Keratinocyte (primary cell): ENCODE measurements around the gene SERTAD2. TPM values are rescaled to one million over a fixed set of nuclear protein-coding genes. Genes with fewer than 3 reads are reported as not detected.

Source experiments
- DNase-seq: peaks from one replicate; pipeline ENCODE4 v3.0.0-alpha.2; 2011; ENCODE audit warnings: low read depth, missing footprints, low spot score
- FAIRE-seq: peaks from 2 replicates; lab custom pipeline; 2011; peaks lifted over from hg19 to GRCh38; lab: Jason Lieb, UNC
- H2AFZ ChIP-seq: 2 replicates; pipeline ENCODE4 v1.6.0; 2012; ENCODE audit warnings: low read length, control low read depth, inconsistent platforms; ENCODE audit not compliant: control insufficient read depth
- H3K27ac ChIP-seq: 2 replicates; pipeline ENCODE4 v1.5.1; 2011; ENCODE audit warnings: low read length; ENCODE audit not compliant: control insufficient read depth, insufficient read depth
- H3K27me3 ChIP-seq: 3 replicates; pipeline ENCODE4 v1.6.0; 2011; ENCODE audit warnings: low read length; ENCODE audit not compliant: control insufficient read depth, insufficient read depth; ENCODE audit errors: extremely low read depth
- H3K36me3 ChIP-seq, 2 experiments: 2 replicates in 1 of 2; 3 replicates in 1 of 2; pipeline ENCODE4 v1.5.1; 2011; ENCODE audit warnings: low read length in 2 of 2, mild to moderate bottlenecking in 1 of 2; ENCODE audit not compliant: control insufficient read depth in 2 of 2, insufficient read depth in 2 of 2; ENCODE audit errors: extremely low read depth in 1 of 2
- H3K4me1 ChIP-seq: 3 replicates; pipeline ENCODE4 v1.5.1; 2011; ENCODE audit warnings: low read length; ENCODE audit not compliant: control insufficient read depth, insufficient read depth; ENCODE audit errors: extremely low read depth
- H3K4me2 ChIP-seq: 3 replicates; pipeline ENCODE4 v1.6.0; 2011; ENCODE audit warnings: low read depth, low read length; ENCODE audit not compliant: control insufficient read depth, insufficient read depth; ENCODE audit errors: extremely low read depth
- H3K4me3 ChIP-seq, 3 experiments: fragments of 200-600 bp in 1 of 3; sonication (generic) in 1 of 3; 2 replicates in 2 of 3; 3 replicates in 1 of 3; pipeline ENCODE4 v1.5.1; 2011 to 2016; ENCODE audit warnings: low read length in 3 of 3, mild to moderate bottlenecking in 3 of 3, control low read depth in 2 of 3, inconsistent platforms in 1 of 3, low read depth in 1 of 3, mixed read lengths in 1 of 3, mixed run types in 1 of 3, moderate library complexity in 1 of 3; ENCODE audit not compliant: control insufficient read depth in 2 of 3, insufficient read depth in 2 of 3; ENCODE audit errors: extremely low read depth in 1 of 3
- H3K79me2 ChIP-seq: 2 replicates; pipeline ENCODE4 v1.6.0; 2012; ENCODE audit warnings: low read length; ENCODE audit not compliant: control insufficient read depth, insufficient read depth
- H3K9ac ChIP-seq: 3 replicates; pipeline ENCODE4 v1.6.0; 2011; ENCODE audit warnings: low read length; ENCODE audit not compliant: control insufficient read depth, insufficient read depth; ENCODE audit errors: extremely low read depth
- H3K9me1 ChIP-seq: 3 replicates; pipeline ENCODE4 v1.6.0; 2011; ENCODE audit warnings: low read length; ENCODE audit not compliant: control insufficient read depth, insufficient read depth; ENCODE audit errors: extremely low read depth
- H3K9me3 ChIP-seq: 2 replicates; pipeline ENCODE4 v1.5.1; 2012; ENCODE audit warnings: low read depth, low read length; ENCODE audit not compliant: control insufficient read depth
- H4K20me1 ChIP-seq: 3 replicates; pipeline ENCODE4 v1.6.0; 2011; ENCODE audit warnings: low read length; ENCODE audit not compliant: control insufficient read depth, insufficient read depth; ENCODE audit errors: extremely low read depth
- CTCF ChIP-seq, 3 experiments: IDR thresholded peaks in 1 of 3; conservative IDR thresholded peaks in 1 of 3; optimal IDR thresholded peaks in 1 of 3; 2 replicates in 2 of 3; 3 replicates in 1 of 3; pipeline versions ENCODE3 to v1.5.1; 2011; ENCODE audit warnings: low read length in 3 of 3, mild to moderate bottlenecking in 3 of 3, moderate library complexity in 2 of 3, control low read depth in 1 of 3, inconsistent platforms in 1 of 3; ENCODE audit not compliant: insufficient read depth in 2 of 3; ENCODE audit errors: extremely low read depth in 1 of 3
- EZH2 ChIP-seq: IDR thresholded peaks from one replicate; pipeline ENCODE4 v1.6.1; 2012; ENCODE audit warnings: inconsistent platforms, mild to moderate bottlenecking, low read length, moderate library complexity
- dilution Hi-C: fragments of 300-500 bp; cut with MboI; formaldehyde crosslinking; loops from one replicate; pipeline ENCODE4 v1.7.0; 2020; ENCODE audit warnings: low sequenced_read_pairs; ENCODE audit not compliant: extremely low pct_ligation_motif_present
- polyA plus RNA-seq, 5 experiments: library from polyadenylated mRNA; depleted of rRNA in 3 of 5; stranded (reverse) in 3 of 5; stranded (forward) in 1 of 5; unstranded in 1 of 5; fragments of >200 nt; gene quantifications; 1 replicate in 1 of 5; 2 replicates in 3 of 5; 3 replicates in 1 of 5; pipeline versions ENCODE4 v1.2.1 to v1.2.3, GENCODE V29; 2011 to 2012; ENCODE audit warnings: missing spikeins in 2 of 5, low read depth in 1 of 5, low replicate concordance in 1 of 5

SERTAD2 gene
- polyA plus RNA-seq, 1 donor (not counting 4 experiments of a cell fraction or from before 2014, with no cell fraction given), result 13.1 TPM

DNA sequence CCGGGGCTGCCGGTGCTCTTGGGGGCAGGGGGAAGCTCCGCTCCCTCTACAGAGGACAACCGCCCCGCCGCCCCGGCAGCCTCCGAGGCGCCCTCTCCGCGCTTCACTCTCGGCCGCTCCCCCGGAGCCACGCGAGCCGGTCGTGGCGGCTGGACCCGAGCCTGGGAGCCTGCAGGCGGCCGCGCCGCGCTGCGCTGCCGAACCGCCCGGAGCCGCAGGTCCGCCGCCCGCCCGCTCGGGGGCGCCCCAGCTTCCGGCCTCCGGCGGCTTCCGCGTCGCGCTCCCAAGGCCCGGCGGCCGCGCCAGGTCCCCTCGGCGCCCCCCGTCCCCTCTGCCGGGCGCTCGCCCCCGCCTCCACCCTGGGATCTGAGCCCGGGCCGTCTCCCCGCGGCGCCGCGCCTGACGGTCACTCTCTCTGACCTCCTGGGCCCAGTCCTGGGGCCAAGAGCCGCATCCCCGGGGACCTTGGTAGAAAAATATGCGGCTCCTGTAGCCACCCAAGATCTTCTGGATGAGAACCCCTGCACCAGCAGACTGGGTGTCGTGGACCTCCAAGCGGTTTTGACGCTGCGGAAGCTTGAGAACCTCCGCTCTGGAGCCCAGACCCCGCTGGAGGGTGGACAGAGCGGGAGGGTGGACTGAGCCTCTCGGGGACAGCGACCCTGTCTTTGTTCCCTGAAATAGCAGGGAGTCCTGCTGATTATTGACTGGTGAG lies 44.3 kb downstream of the SERTAD2 start:
- H3K27ac ChIP-seq, result peak overlapping the region; percentile 25
- H3K9ac ChIP-seq, result peak overlapping the region; percentile 63
- no peak for DNase-seq
- dilution Hi-C loops, result no loop called here
- H3K36me3 ChIP-seq, result no peaks in the 10 kb centered on the region
- no peaks in the 10 kb centered on the region for H3K27me3 ChIP-seq
- H3K4me1 ChIP-seq, result peaks cover 40% of the 10 kb centered on the region
- peak overlapping the region; percentile 56 for H3K4me2 ChIP-seq
- TF ChIP-seq CTCF (optimal IDR thresholded peaks at IDR 0.05 in 1 of 3, IDR thresholded peaks at IDR 0.05 in 1 of 3, conservative IDR thresholded peaks at IDR 0.05 in 1 of 3; ENCODE audit: extremely low read depth in 1 of 3, insufficient read depth in 2 of 3, low read length in 3 of 3) (peak in 2 of 3 experiments; percentile 12 to 58), EZH2 (no peak)
- H4K20me1 ChIP-seq, result no peaks in the 10 kb centered on the region
- H3K4me3 ChIP-seq, result peak overlapping the region; percentile 21 to 41 (median 31)
- H3K9me3 ChIP-seq, result no peaks in the 10 kb centered on the region
- H3K9me1 ChIP-seq, result no peaks in the 10 kb centered on the region
- no peaks in the 10 kb centered on the region for H3K79me2 ChIP-seq
- H2AFZ ChIP-seq, result peak overlapping the region; percentile 83
- FAIRE-seq, result no peak

DNA sequence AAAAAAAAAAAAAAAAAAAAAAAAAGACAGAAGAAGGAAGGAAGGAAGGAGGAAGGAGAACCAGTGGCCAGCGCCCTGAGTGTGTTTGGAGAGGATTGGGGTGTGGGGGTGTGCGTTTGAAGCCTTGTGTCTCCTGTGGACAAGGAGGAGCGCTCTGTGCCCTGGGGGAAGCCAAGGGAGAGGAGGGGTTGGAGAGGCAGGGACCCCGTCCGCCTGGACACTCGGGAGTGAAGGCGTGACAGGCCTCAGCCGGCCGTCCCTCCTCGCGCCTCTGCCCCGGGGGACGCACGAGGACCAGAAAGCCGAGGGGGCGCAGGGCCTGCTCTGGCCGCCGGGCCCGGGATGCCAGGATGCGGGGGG lies 44.9 kb downstream of the SERTAD2 start:
- H3K27ac ChIP-seq, result peak overlapping the region; percentile 25
- no peaks in the 10 kb centered on the region for H3K36me3 ChIP-seq
- DNase-seq (no peak), FAIRE-seq (no peak)
- no peaks in the 10 kb centered on the region for H4K20me1 ChIP-seq
- TF ChIP-seq EZH2 (no peak), CTCF (optimal IDR thresholded peaks at IDR 0.05 in 1 of 3, IDR thresholded peaks at IDR 0.05 in 1 of 3, conservative IDR thresholded peaks at IDR 0.05 in 1 of 3; ENCODE audit: extremely low read depth in 1 of 3, insufficient read depth in 2 of 3, low read length in 3 of 3) (peak in 1 of 3 experiments; percentile 0)
- H3K4me1 ChIP-seq, result peaks cover 40% of the 10 kb centered on the region
- peak overlapping the region; percentile 63 for H3K9ac ChIP-seq
- H3K27me3 ChIP-seq, result no peaks in the 10 kb centered on the region
- H3K4me2 ChIP-seq, result peak overlapping the region; percentile 56
- H3K4me3 ChIP-seq, result peak overlapping the region in 1 of 3 experiments; percentile 32
- peak overlapping the region; percentile 68 for H2AFZ ChIP-seq
- peaks cover 3% of the 10 kb centered on the region for H3K9me3 ChIP-seq
- no peaks in the 10 kb centered on the region for H3K79me2 ChIP-seq
- dilution Hi-C loops, result no loop called here
- no peaks in the 10 kb centered on the region for H3K9me1 ChIP-seq
